ENCODE data around the gene ZNF618.
A peak's percentile ranks its signal among the peaks of the same experiment; 100 is the strongest.

Gene ZNF618

GRCh38 chr9:114027863-114028465 lies 151.9 kb downstream of the ZNF618 start:
- CTCF ChIA-PET, result no interaction called here
- no peak for TF ChIP-seq CTCF (IDR thresholded peaks at IDR 0.05; ENCODE audit: control extremely low read depth, extremely low read depth, low read depth, missing control alignments)
- POLR2A ChIA-PET, result no interaction called here
- DNase-seq (ENCODE audit: extremely low spot score), result no peak

GRCh38 chr9:114028646-114029045 lies 152.5 kb downstream of the ZNF618 start:
- TF ChIP-seq CTCF (IDR thresholded peaks at IDR 0.05; ENCODE audit: control extremely low read depth, extremely low read depth, low read depth, missing control alignments), result no peak
- peak; percentile 8 for DNase-seq (ENCODE audit: extremely low spot score)
- POLR2A ChIA-PET, result no interaction called here
- CTCF ChIA-PET, result no interaction called here

- POLR2A ChIA-PET, result no interaction called here
- DNase-seq (ENCODE audit: extremely low spot score), result peak; percentile 9
- TF ChIP-seq CTCF (IDR thresholded peaks at IDR 0.05; ENCODE audit: control extremely low read depth, extremely low read depth, low read depth, missing control alignments), result no peak
- CTCF ChIA-PET, result no interaction called here
Observed at GRCh38 chr9:114029311-114030170, 153.4 kb downstream of the ZNF618 start.

GRCh38 chr9:114030364-114030763 lies 154.3 kb downstream of the ZNF618 start:
- ChIA-PET CTCF (no interaction called here), POLR2A (no interaction called here)
- no peak for TF ChIP-seq CTCF (IDR thresholded peaks at IDR 0.05; ENCODE audit: control extremely low read depth, extremely low read depth, low read depth, missing control alignments)
- peak; percentile 8 for DNase-seq (ENCODE audit: extremely low spot score)

GRCh38 chr9:114031037-114031630 lies 155.0 kb downstream of the ZNF618 start:
- POLR2A ChIA-PET, result no interaction called here
- no peak for TF ChIP-seq CTCF (IDR thresholded peaks at IDR 0.05; ENCODE audit: control extremely low read depth, extremely low read depth, low read depth, missing control alignments)
- CTCF ChIA-PET, result no interaction called here
- DNase-seq (ENCODE audit: extremely low spot score), result peak; percentile 5

GRCh38 chr9:114031948-114032840 lies 156.1 kb downstream of the ZNF618 start:
- TF ChIP-seq CTCF (IDR thresholded peaks at IDR 0.05; ENCODE audit: control extremely low read depth, extremely low read depth, low read depth, missing control alignments), result no peak
- ChIA-PET CTCF (no interaction called here), POLR2A (no interaction called here)
- DNase-seq (ENCODE audit: extremely low spot score), result peak; percentile 13
